H1 (cell line): ENCODE data around the gene ANKS1A.

Experiments
- SUZ12 ChIP-seq: fragments of 200-600 bp; sonication (generic); IDR thresholded peaks from 2 replicates; pipeline ENCODE4 v1.6.1; 2012; ENCODE audit warnings: mild to moderate bottlenecking, inconsistent platforms, low read length, moderate library complexity, mixed read lengths
- ZNF274 ChIP-seq: IDR thresholded peaks from 2 replicates; pipeline ENCODE4 v1.7.0; 2012; ENCODE audit warnings: low read length, borderline replicate concordance; ENCODE audit errors: extremely low read depth

DNA sequence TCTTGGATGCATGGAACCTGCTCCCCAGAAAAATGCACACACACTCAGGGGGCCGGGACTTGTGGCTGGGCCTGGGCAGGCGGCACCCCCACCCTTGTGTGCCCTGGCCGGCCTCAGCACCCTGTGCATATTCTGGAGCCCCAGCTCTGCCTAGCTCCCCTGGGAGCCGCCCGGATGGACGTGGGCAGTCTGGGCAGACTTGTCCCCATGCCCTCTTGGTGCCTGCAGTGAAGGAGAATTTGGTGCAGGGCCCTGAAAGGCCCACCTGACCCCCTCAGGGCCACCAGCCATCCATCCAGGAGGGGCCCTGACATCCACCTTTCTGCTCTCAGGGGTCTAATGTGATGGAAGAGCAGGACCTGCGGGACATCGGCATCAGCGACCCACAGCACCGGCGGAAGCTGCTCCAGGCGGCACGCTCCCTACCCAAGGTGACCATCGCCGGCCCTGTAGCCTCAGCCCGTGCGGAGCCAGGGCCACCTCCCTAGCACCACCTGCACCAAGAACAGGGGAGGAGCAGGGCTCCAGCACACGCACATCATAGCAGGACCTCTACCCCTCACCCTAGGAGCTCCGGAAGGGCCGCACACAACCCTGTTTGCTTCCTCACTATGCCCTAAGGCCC lies 189.3 kb downstream of the ANKS1A start:
- TF ChIP-seq SUZ12 (no peak), ZNF274 (no peak)
